ENCODE data around the gene ALG12.
A peak's percentile ranks its signal among the peaks of the same experiment; 100 is the strongest.

The ALG12 gene

DNA sequence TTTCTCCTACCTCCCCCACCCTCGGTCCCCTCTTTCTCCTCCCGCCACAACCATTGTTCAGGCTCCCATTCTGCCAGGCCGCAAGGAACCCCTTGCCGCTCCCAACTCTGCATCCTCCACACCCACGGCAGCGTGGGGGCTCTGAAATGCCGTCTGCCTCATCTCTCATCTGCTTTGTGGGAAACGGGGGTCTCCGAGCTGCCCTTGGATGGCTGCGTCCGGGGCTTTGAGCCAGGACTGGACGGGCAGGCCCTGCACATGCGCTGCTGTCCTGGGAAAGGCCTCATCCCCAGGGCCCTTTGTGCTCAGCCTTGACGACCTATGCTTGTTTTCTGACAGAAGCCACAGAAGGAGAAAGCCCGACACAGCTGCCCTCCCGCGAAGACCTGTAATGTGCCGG lies 8.7 kb upstream of the ALG12 start:
- TF ChIP-seq, protein P1, sequence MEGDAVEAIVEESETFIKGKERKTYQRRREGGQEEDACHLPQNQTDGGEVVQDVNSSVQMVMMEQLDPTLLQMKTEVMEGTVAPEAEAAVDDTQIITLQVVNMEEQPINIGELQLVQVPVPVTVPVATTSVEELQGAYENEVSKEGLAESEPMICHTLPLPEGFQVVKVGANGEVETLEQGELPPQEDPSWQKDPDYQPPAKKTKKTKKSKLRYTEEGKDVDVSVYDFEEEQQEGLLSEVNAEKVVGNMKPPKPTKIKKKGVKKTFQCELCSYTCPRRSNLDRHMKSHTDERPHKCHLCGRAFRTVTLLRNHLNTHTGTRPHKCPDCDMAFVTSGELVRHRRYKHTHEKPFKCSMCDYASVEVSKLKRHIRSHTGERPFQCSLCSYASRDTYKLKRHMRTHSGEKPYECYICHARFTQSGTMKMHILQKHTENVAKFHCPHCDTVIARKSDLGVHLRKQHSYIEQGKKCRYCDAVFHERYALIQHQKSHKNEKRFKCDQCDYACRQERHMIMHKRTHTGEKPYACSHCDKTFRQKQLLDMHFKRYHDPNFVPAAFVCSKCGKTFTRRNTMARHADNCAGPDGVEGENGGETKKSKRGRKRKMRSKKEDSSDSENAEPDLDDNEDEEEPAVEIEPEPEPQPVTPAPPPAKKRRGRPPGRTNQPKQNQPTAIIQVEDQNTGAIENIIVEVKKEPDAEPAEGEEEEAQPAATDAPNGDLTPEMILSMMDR (IDR thresholded peaks at IDR 0.05; ENCODE audit: low read depth, low read length) = no peak
- DNase-seq (ENCODE audit: extremely low read depth, low read depth) = no peak

DNA sequence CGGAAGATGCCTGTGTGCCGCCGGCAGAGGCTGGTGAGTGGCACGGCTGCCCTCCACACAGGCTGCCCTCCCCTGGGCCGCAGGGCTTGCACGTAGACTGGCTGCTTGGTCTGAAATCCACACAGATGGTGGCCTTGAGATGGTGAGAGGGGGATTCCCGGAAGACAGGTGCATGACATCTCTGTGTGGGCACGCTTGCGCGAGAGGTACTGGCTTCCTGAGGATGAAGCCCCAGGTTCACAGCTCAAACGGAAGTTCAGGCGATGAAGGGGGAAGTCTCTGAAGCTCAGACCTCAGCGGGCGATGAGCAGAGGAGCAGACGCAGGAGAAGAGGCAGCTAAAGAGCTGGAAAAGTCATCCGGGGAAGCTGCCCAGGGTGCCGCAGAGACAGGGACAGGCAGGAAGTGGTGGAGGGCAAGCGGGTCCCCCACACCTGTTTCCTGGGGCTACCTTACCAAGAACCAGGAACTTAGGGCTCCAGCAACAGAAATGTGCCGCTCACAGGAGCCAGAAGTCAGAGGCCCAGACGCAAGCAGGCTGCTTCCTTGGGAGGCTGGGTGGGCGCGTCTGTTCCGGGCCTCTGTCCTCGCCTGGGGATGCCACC lies 7.4 kb upstream of the ALG12 start:
- no peak for DNase-seq (ENCODE audit: extremely low read depth, low read depth)
- TF ChIP-seq, protein P1 (IDR thresholded peaks at IDR 0.05; ENCODE audit: low read depth, low read length) = no peak

DNA sequence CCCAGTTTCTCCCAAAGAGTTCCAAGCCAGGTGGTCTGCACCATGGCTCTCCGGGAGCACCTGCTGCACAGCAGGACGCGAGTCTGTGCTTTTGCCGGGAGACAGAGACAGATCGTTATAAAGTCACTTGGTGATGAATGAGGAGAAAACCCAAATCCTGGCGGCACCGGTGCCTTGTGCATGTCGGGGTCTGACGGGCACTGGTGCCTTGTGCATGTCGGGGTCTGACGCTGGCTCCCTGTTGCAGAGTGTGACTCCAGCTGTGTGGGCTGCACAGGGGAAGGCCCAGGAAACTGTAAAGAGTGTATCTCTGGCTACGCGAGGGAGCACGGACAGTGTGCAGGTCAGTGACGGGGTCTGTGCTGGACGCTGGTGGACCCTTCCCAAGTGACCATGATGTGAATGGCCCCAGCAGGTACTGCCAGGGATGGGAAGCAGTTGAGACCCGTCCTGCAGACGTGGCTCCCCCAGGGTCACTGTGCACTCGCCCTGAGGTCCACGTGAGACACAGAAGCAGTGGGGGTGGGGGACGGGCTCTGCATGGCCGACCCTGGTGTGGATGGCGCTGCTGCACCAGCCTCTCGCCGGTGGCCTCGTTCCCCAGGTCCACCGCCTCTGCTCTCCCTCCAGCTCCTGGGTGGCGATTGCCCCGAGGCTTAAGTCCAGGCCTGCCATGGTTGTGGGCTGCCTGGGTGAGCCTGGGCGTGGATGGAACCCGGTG lies 6.0 kb upstream of the ALG12 start:
- DNase-seq (ENCODE audit: extremely low read depth, low read depth) = no peak
- TF ChIP-seq, protein P1 (IDR thresholded peaks at IDR 0.05; ENCODE audit: low read depth, low read length) = no peak

DNA sequence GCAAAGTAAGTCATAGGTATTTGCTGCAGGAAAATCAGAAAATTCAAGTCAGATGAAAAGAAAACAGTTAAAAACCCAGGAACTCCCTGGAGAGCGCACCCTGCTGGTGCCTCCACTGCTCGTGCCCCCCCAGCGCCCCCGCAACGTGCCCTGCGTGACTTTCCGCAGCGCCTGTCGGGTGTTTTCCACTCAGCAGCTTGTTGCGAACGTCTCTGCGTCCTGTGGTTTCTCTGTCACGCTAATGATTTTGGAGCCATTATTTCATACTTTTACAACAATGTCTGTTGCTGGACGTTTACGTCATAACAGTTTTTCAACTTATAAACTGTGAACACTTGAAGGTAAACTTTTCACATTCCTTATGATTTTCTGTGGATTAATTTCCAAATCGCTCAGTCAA lies 5.2 kb upstream of the ALG12 start:
- DNase-seq (ENCODE audit: extremely low read depth, low read depth) = no peak
- TF ChIP-seq, protein P1 (IDR thresholded peaks at IDR 0.05; ENCODE audit: low read depth, low read length) = peak; percentile 32

DNA sequence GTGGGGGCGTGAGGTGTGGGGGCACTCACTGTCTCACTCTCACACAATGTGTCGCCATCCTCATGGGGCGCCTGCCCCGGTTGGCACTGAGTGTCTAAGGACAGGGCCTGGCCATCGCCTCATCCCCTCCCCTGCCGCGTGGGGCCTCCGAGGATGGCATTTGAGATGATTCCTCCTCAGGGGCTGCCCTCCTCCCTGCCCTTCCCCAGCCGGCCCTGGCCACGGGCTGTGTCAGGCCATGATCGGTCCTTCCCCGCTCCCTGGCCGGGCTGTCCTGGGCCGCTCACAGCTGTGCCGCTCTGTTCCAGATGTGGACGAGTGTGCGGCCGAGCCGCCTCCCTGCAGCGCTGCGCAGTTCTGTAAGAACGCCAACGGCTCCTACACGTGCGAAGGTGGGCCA lies 4.7 kb upstream of the ALG12 start:
- TF ChIP-seq, protein P1 (IDR thresholded peaks at IDR 0.05; ENCODE audit: low read depth, low read length) = no peak
- no peak for DNase-seq (ENCODE audit: extremely low read depth, low read depth)

DNA sequence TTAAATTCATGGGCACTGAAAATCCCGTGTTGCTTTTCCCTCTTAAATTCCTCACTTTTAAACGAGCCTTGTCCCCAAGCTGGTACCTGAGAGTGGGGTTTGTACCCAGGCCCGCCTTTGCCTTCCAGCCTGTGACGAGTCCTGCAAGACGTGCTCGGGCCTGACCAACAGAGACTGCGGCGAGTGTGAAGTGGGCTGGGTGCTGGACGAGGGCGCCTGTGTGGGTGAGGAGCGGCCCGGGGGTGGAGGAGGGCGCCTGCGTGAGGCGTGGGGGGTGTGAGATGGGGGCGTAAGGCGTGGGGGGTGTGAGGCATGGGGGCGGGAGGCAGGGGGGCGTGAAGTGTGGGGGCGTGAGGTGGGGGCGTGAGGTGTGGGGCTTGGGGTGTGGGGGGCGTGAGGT lies 4.2 kb upstream of the ALG12 start:
- no peak for DNase-seq (ENCODE audit: extremely low read depth, low read depth)

More for the DNA sequence above, 4.2 kb upstream of the ALG12 start:
- TF ChIP-seq, protein P1 (IDR thresholded peaks at IDR 0.05; ENCODE audit: low read depth, low read length) = no peak

Data from AG09319 (cell line).